HG02623 (cell line): ENCODE results near the gene RDH5.
A peak's percentile ranks its signal among the peaks of the same experiment; 100 is the strongest.

Source experiments
- ATAC-seq: cut with Tn5 transposase; IDR thresholded peaks from one replicate; pipeline ENCODE4 v1.9.1; 2021; ENCODE audit warnings: moderate library complexity; ENCODE audit not compliant: unreplicated experiment

The RDH5 gene

GRCh38 chr12:55727643-55728185, 7.5 kb downstream of the RDH5 start:
- ATAC-seq = no peak

- ATAC-seq = peak; percentile 4
These were observed 8.2 kb downstream of the RDH5 start for GRCh38 chr12:55728186-55728938.

GRCh38 chr12:55728939-55729818, 9.0 kb downstream of the RDH5 start, which contains the start of gene CD63:
Gene CD63 (minus strand): TSS chr12:55729009. CDS start chr12:55728341, 668 bp downstream.
- ATAC-seq = peak; percentile 62

- ATAC-seq = peak; percentile 33
These were observed 9.9 kb downstream of the RDH5 start for GRCh38 chr12:55729819-55730818.

GRCh38 chr12:55732288-55732687, 12.1 kb downstream of the RDH5 start:
- ATAC-seq = no peak

GRCh38 chr12:55733021-55733555, 12.9 kb downstream of the RDH5 start:
- ATAC-seq = no peak

GRCh38 chr12:55733858-55734257, 13.7 kb downstream of the RDH5 start:
- ATAC-seq = no peak

GRCh38 chr12:55734595-55734994, 14.4 kb downstream of the RDH5 start:
- no peak for ATAC-seq

- no peak for ATAC-seq
These were observed 15.9 kb downstream of the RDH5 start for GRCh38 chr12:55736076-55736475.

GRCh38 chr12:55736780-55737580, 16.8 kb downstream of the RDH5 start:
- peak; percentile 27 for ATAC-seq

GRCh38 chr12:55737581-55738122, 17.5 kb downstream of the RDH5 start:
- no peak for ATAC-seq

GRCh38 chr12:55738123-55739024, 18.2 kb downstream of the RDH5 start:
- ATAC-seq = peak; percentile 85

- ATAC-seq = no peak
These were observed 18.8 kb downstream of the RDH5 start for GRCh38 chr12:55739025-55739378.

GRCh38 chr12:55741931-55742680, 21.9 kb downstream of the RDH5 start:
- ATAC-seq = no peak

- peak; percentile 36 for ATAC-seq
These were observed 22.7 kb downstream of the RDH5 start, which contains the start of gene GDF11 for GRCh38 chr12:55742719-55743405. Gene GDF11 (plus strand): TSS chr12:55743122. CDS start chr12:55743317, 195 bp downstream.
